H54 (cell line): ENCODE measurements around the gene ENOX1.

Experiments
- DNase-seq: peaks from one replicate; pipeline ENCODE4 v3.0.0; 2011; ENCODE audit warnings: low spot score, mixed read lengths; ENCODE audit not compliant: insufficient read length
- FAIRE-seq: peaks from 3 replicates; lab custom pipeline; 2011; peaks lifted over from hg19 to GRCh38; lab: Jason Lieb, UNC
- POLR2A ChIP-seq: IDR thresholded peaks from 2 replicates; pipeline ENCODE4 v1.6.1; 2011; ENCODE audit warnings: low read depth, mild to moderate bottlenecking, low read length

Gene ENOX1

GRCh38 chr13:43751624-43752023, 35.1 kb downstream of the ENOX1 start:
- FAIRE-seq, result no peak
- no peak for TF ChIP-seq POLR2A
- no peak for DNase-seq

- no peak for DNase-seq
- FAIRE-seq, result no peak
- TF ChIP-seq POLR2A, result no peak
Measured at GRCh38 chr13:43749503-43749902, 37.3 kb downstream of the ENOX1 start.

- no peak for TF ChIP-seq POLR2A
- no peak for FAIRE-seq
Measured at GRCh38 chr13:43744261-43745031, 42.3 kb downstream of the ENOX1 start.

GRCh38 chr13:43742911-43743310, 43.9 kb downstream of the ENOX1 start:
- no peak for TF ChIP-seq POLR2A
- no peak for FAIRE-seq
- DNase-seq, result no peak

More at GRCh38 chr13:43744261-43745031, 42.3 kb downstream of the ENOX1 start:
- no peak for DNase-seq

DNA sequence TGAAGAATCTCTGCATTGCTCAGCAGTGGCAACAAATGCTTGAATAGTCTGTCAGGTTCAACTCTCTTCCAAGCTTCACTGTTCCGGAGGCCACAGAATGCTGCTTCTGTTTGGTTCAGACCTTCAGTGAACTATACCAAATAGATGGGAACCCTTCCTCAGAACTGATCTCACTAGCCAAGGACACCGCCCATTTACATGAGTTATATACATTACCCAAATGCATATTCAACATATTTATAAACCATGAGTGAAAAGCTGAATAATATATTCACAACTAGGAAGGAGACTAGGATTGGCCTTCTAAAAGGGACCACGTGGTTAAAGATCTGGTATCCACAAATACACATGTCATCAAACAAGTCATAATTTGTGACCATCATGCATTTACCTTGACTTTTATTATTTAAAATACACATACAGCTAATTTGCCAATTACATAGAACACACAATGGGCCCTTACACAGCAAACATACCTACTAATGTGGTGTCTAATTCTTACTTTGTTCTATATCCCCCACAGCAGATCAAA, 49.3 kb downstream of the ENOX1 start:
- TF ChIP-seq POLR2A, result no peak
- FAIRE-seq (no peak), DNase-seq (no peak)

DNA sequence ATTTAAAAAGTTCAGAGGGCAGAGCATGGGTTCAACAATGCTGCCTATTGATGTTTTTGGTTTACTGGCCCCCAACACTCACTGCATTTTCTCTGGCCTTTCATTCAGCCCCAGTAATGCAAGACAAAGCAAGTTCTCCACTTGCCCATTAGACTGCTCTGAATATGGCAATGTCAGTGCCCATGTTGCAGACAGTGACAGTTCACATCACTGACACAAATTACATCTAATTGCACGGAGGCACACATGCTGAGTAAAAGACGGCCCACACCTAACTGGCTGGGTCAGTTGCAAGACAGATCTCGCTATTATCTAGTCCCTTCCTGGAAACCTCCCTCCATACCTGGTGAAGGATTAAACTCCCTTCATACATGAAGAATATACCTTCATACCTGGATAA, 54.0 kb downstream of the ENOX1 start:
- DNase-seq (no peak), FAIRE-seq (no peak)
- no peak for TF ChIP-seq POLR2A

- TF ChIP-seq POLR2A, result no peak
- FAIRE-seq (no peak), DNase-seq (no peak)
Measured at GRCh38 chr13:43731296-43731695, 55.5 kb downstream of the ENOX1 start.

DNA sequence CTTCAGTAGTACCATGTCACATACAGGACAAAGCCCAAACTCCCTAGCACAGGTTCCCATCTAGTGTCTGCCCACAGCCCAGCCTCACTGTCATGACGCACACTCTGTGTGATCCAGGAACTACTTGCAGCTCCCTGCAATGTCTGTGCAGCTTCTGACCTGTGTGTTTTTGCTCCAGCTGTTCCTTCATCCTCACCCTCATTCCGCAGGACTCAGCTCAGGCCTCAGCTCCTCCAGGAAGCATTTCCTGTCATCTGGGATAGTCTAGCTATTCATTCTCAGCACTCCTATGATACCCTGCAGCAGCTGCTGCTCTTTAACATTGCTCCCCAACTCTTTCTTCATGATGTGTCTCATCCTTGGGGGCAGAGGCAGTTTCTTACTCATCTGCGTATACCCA, 56.1 kb downstream of the ENOX1 start:
- FAIRE-seq (no peak), DNase-seq (no peak)
- TF ChIP-seq POLR2A, result no peak

DNA sequence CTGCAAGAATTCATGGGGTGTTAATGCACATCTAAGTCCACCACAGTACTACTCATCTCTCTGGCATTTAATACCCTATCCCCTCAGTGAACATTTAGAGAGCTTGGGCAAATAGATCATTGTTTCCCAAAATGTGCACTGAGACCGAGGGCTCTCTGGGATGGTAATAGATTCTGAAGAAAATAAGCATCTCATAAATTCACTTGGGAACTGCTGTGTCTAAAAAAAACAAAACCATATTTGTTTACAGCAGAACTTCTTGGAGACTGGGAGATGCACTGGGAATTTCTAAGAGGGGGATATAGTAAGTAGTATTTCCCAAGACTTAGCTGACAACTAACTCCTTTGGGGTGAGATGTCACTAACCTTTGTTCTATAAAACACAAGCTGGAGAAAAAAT, 58.4 kb downstream of the ENOX1 start:
- FAIRE-seq (no peak), DNase-seq (no peak)
- no peak for TF ChIP-seq POLR2A

- FAIRE-seq (no peak), DNase-seq (no peak)
- TF ChIP-seq POLR2A, result no peak
Measured at GRCh38 chr13:43727856-43728255, 58.9 kb downstream of the ENOX1 start.

- DNase-seq, result no peak
- no peak for FAIRE-seq
- TF ChIP-seq POLR2A, result no peak
Measured at GRCh38 chr13:43725460-43725859, 61.3 kb downstream of the ENOX1 start.

DNA sequence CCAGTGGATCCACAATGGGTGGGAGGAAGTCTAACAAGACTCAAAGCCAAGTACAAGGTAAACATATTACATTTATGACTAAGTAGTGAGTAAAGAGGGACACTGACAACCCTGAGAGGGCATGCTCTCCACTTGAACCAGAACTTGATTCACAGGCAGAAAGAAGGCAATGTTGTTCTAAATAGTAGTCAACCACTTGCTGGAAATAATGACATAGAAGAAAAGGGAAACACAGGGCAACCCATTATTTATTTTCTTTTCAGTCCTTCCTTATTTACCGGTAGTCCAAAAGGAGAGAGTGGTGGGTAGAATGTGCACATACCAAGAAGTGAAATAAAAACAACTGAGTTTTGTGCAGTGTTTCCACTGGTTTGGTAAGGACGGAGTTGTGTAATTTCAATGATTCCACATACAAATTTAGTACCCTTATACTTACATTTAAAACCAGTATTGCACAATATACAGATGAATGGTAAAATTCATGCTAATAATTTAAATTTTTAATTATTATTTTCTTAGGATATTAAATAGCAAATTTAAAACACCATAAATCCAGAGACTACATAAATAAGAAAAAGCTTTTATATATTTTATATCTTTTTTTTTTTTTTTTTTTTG, 65.9 kb downstream of the ENOX1 start:
- TF ChIP-seq POLR2A, result no peak

GRCh38 chr13:43698758-43699157, 88.0 kb downstream of the ENOX1 start:
- TF ChIP-seq POLR2A, result no peak
- DNase-seq (no peak), FAIRE-seq (no peak)

More for the DNA sequence above, 65.9 kb downstream of the ENOX1 start:
- DNase-seq, result no peak
- FAIRE-seq, result no peak

GRCh38 chr13:43698009-43698408, 88.8 kb downstream of the ENOX1 start:
- DNase-seq (no peak), FAIRE-seq (no peak)
- no peak for TF ChIP-seq POLR2A
